GM19238 (cell line): Measurements from ENCODE around the gene PAK1.
A peak's percentile ranks its signal among the peaks of the same experiment; 100 is the strongest.
"Not testable (repeated sequence)": the region's sequence is repeated elsewhere in the genome, so short reads cannot be mapped to it uniquely, and the experiment has no call there.

Experiments used
- DNase-seq: peaks from one replicate; pipeline ENCODE4 v3.0.0; 2011; ENCODE audit warnings: low spot score; ENCODE audit not compliant: insufficient read length

PAK1 gene

DNA sequence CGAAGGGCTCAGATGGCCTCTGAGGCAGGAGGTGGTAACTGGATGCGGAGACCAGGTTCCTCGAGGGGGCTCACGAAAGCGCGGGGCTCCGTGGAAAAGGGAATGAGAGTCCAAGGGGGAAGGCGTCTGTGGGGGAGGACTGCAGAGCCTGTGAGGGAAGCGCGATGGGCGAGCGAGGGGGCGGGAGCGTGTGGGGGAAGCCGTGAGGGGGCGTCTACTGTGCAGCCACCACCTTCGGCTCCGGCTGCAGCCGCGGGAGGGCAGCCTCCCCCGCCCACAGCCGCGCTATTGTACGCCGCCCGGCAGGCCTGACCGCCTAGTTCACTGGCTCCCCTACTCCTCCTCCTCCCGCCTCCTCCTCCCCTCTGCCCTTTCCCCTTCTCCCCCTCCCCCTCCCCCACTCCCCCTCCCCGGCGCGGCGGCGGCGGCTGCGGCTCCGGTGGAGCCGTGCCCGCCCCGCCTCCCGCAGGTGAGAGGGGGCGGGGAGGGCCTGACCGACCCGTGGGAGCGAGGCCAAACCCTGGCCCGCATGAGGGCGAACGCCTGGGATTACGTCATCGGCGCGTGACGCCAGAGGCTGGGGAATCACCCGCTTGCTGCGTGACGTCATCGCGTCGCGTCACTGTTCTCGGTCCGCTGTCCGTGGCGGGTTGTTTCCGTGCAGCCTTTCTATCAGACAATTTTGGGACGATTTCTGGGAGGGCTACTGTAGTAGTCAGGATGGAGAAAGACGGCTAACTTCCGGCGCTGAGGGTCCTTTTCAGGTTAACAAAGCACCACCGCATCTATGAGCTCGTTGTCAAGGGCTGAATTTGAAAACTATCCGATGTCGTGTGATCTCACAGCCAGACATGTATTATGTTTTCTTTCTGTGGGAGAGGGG is at the start of gene PAK1:
Gene PAK1 (minus strand): TSS at position 294 of the 883 bp plus-strand sequence. CDS start 81,574 bp downstream, outside the sequence.
- DNase-seq, result peak; percentile 88

DNA sequence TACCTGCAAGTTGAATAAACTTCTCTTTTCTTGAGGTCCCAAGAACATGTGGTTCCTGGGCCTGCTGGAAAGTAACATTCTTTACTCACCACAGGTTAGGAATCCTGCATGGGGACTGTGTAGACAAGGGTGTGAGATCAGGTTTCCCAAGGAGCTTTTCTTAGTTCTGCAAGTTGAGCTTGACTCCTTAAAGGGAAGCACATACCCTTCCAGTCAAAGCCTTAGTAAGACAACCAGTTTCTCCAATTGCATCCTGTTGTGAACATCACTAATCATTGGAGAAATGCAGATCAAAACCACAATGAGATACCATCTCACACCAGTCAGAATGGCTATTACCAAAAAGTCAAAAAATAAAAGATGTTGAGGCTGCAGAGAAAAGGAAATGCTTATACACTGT is 48.3 kb upstream of the PAK1 start:
- DNase-seq, result no peak

DNA sequence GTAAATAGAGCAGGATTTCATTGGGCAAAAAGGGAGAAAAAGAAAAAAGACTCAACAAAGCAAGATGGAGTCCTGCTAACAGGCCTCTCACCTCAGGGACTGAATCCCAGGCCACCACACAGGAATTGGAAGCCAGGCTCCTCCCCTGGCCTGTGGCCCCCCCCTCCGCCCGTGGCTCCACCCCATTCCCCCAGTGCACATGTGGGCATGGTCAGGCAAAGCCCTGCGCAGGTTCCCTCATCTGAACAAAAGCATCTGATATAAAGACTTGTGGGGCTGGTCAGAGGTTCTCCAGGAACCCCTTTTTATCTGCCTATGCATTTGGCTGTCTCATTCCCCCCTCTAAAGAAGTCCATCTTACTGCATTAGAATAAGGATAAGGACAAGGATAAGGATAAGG is 46.0 kb upstream of the PAK1 start:
- no peak for DNase-seq

DNA sequence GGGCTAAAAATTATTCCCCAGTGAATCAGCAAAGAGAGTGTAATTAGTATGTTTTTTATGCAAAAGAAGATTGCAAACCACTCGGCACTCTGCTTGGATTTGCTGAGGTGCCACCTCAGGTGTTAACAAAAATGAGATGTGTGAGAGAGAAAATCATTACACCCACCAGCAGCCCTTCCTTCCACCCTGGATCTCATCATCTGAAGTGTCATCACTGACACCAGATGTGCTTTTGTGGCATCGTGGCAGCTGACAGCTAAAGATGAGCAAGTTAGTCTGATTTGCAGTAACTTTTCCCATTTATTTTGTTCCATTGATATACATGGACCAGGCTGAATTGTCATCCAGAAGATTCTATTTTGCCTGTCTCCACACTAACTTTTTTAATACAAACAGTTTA is 44.6 kb upstream of the PAK1 start:
- no peak for DNase-seq

DNA sequence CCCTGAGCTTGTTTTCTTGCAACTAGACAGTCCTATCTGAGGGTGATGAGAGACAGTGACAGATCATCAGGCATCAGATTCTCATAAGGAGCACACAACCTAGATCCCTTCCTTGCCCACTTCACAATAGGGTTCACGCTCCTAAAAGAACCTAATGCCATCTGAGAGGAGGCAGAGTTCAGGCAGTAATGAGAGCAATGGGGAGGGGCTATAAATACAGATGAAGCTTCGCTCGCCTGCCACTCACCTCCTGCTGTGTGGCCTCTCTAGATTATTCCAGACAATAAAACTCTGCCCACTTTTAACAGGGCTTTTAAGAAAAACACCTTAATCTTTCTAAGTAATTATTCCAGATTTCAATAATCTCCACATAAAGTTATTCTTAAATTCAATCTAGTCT is 43.9 kb upstream of the PAK1 start:
- no peak for DNase-seq

DNA sequence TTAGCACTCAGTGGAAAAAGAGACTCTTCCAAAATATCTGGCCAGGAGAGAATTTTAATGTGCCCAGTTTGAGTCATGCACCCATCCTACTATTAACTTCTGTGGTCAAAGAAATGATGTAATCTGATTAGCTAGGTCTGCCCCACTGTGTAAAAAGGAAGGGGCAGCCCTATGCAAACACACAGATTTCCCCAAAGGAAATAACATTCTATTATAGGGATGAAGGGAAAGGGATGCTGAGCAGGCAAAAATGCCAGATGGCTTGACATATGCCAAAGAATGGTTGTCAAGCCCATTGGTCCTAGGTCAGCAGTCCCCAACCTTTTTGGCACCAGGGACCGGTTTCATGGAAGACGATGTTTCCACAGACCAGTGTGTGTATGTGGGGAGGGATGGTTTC is 43.3 kb upstream of the PAK1 start:
- DNase-seq, result no peak

DNA sequence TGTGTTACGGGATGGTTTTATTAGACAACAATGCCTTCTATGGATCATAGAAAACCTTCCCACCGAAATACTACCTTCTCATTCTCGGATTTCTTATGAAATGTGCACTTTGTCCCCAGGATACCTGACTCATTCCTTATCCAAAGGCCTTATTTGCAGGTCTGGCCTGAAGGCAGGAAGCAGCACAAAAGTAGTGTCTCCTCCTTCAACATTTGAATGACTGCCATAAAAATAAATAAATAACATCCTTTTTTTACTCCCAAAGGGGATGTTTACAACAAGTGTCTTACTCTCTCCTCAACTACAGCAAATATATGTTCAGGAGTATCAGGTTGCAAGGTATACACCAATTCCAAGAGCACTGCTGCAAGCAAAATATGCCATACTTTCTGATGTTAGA is 41.6 kb upstream of the PAK1 start:
- no peak for DNase-seq

DNA sequence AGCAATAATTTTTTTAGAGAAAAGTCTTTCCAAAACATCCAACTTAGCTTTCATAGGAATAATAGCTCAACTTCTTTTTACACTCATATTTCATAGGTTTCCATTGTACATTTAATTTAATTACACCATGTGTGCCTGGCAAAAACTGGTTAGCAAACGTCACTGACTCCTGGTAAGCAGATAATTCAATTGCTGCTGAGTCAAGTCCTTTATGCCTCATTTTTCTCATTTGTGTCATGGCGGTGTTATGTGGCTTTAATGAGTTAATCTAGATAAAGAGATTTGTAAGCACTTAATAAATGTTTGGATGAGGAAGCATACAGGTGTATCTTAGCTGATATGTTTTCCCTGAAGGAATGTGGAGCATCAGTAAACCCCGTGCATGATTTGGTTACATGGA is 41.2 kb upstream of the PAK1 start:
- no peak for DNase-seq

DNA sequence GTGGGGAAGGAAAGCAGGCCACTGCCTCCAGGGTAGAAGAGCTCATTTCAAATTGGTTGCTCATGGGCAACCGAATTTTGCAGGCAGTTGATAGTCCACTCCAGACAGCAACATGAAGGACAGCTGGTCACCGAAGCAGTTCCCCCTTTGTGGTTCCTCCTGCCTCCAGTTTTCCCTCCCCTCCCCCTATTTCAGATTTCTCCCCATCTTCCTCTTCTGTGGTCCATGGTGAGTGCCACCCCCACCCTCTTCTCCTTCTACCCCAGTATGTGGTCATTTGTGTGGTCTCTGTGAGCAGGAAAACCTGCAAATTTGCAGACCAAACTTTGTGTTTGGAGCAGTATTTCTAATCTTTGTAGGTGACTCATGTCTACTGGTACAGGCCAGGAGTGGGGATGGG is 38.2 kb upstream of the PAK1 start:
- DNase-seq, result no peak

DNA sequence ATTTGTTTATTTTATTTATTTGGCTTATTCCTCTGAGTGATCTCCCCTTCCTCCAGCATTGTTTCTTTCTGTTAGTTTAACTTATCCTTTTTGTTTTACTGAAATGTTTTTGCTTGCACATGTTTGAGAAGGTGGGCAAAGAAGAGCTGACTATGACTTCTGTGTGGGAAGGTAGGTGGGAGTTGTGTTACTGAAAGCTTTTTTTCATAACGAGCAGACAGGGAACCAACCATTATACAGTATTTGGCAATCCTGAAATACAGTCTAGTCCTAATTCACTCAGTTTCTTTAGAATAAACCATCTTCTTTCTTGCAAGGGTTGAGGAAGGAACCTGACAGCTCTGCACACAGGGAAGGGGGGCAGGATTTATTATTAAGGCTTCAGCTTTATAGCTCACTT is 37.0 kb upstream of the PAK1 start:
- DNase-seq, result no peak

DNA sequence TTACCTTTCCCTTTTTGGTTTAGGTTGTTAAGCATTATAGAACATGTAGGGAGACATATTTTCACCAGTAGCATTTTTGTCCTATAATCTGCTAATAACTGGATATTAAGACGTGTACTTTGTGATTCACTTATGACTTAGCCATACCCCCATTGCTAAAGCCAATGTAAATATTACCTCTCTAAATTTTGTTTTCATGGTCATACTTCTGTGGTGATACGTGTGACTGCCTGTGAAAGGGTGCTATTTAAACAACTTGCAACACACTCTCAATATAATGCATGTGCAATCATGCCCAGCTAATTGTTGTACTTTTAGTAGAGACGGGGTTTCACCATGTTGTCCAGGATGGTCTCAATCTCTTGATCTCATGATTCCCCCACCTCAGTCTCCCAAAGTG is 36.2 kb upstream of the PAK1 start:
- DNase-seq, result no peak

DNA sequence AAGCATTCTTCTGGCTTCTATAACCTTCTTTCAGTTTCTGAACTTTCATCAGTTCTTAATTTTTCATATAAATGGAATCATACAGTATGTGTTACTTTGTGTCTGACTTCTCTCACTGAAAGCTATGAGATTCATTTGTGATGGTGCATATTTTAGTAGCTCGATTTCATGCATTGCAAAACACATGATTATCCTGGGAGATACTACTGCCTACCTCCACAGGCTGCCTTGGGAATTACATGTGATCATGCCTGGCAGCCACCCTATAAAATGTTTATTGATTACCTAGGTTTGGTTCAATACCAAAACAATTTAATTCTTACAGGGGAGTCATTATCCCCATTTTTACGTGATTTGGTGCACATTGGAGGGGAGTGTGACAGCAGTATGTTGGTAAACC is 34.1 kb upstream of the PAK1 start:
- DNase-seq, result no peak

DNA sequence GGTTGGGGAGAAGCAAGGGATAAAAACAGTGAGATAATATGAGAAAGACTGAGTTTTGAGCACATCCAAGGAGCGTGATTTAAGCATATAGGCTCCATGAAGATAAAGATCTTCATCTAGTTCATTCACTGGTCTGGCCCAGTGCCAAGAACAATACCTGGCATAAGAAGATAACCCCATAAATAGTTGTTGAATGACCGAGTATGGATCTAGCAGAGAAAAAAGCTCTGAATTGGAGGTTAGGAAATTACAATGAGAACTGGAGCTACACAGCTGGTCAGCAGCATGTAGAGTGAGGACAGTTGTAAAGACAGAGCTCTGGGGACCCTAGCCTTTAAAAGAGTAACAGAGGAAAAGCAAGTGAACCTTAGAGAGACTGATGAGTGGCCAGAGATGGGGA is 33.0 kb upstream of the PAK1 start:
- DNase-seq, result no peak

DNA sequence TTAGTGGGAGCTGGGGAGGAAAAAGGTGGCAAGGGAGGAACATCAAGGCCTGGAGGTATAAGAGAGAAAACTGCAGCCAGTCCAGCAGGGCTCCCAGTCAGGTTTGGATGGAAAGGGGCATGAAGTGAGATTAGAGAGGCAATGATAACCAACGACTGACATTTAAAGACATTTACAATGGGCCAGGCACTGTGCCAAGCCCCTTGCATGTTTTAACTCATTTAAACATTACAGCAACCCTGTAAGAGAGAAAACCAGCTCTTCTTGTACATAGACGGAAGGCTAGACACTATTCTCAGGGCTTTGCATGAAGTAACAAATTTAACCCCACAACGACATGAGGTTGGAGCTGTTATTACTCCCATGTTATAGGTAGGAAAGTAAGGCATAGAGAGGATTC is 32.1 kb upstream of the PAK1 start:
- no peak for DNase-seq

DNA sequence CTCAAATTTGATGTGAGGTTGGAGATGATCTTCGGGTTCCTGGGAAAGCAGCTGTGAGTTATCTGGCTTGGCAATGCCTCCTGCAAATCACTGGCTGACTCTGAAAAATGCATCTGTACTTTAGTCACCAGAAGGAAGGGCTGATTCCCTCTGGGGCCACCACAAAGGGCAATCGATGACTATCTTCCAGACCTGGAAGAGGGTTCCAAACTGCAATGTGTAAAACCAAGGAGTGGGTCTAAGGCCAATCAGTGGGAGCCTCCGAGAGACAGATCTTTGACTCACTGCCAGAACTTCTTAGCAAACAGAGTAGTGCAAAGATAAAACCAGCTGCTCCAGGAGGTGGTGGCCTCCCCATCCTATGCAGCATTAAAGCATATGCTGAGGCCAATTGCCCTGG is 29.1 kb upstream of the PAK1 start:
- no peak for DNase-seq

DNA sequence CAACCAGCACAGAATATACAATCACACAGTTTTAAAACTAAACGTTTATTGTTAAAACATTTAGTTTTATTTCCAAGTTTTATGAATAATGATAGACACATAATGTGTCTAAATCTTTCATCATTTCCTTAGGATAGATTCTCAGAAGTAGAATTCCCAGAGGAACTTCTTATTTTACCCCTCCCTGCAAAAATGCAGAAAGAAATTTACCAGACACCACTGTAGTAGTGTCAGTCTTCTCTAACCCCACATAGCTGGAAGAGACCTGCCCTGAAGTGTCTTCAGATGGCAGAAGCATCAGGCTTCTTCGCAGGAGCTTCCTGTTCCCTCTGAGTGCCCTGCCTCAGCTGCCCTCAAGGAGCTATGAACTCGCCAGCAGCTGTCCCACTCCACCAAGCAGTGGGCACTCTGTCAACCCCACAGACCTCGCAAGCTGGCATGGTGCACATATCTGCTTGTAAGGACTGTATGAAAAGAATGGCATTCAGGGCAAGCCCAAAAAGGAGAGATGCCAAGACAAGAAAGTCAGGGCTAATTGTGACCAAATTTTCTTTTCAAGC is 28.5 kb upstream of the PAK1 start:
- DNase-seq, result no peak

DNA sequence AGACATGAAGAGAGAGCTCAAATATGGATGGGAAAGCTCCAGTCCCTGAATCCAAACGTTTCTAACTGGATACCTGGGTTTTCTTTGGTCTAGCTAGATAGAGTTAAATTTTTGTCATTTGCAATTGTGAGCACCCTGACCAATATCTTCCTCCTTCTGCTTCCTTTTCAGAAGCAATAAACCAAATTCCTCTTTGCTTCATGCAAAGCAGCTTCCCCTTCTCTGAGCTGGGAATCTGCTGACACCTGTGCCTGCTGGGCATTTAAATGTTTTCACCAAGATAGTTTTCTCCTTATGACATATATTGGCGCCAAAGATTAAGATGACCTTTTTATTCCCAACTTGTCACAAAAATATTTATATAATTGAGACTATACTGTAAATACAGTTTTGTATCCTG is 27.9 kb upstream of the PAK1 start:
- no peak for DNase-seq

DNA sequence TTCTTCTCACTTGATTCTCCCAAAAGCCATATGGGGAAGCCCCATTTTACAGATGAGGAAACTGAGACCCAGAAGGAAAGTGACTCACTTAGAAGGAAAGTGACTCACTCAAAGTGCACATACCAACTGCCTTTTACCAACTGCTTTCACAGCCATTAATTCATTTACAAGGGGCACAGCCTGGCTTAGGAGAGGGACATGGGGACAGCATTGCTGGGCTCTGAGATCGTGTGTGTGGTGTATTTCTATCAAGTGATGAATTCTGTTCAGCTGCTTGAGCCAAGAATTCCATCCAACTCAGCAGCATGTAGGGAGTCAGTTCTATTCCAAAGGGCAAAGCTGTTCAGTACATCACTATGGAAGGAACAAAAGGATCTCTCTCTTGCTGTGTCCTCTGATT is 23.5 kb upstream of the PAK1 start:
- no peak for DNase-seq

DNA sequence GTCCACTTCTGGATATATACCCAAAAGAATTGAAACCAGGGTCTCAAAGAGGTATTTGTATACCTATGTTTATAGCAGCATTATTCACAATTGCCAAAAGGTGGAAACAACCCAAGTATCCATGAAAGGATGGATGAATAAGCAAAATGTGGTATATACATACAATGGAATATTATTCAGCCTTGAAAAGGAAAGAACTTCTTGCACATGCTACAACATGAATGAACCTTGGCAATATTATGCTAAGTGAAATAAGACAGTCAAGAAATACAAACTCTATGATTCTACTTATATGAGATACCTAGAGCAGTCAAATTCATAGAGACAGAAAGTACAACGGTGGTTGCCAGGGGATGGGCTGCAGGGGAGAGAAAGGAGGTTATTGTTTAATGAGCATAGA is 21.6 kb upstream of the PAK1 start:
- DNase-seq, result no peak

DNA sequence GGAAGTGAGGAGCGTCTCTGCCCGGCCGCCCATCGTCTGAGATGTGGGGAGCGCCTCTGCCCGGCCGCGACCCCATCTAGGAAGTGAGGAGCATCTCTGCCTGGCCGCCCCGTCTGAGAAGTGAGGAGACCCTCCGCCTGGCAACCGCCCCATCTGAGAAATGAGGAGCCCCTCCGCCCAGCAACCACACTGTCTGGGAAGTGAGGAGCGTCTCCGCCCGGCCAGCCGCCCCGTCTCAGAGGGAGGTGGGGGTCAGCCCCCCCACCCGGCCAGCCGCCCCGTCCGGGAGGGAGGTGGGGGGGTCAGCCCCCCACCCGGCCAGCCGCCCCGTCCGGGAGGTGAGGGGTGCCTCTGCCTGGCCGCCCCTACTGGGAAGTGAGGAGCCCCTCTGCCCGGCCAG is 16.1 kb upstream of the PAK1 start:
- DNase-seq, result not testable (repeated sequence)

DNA sequence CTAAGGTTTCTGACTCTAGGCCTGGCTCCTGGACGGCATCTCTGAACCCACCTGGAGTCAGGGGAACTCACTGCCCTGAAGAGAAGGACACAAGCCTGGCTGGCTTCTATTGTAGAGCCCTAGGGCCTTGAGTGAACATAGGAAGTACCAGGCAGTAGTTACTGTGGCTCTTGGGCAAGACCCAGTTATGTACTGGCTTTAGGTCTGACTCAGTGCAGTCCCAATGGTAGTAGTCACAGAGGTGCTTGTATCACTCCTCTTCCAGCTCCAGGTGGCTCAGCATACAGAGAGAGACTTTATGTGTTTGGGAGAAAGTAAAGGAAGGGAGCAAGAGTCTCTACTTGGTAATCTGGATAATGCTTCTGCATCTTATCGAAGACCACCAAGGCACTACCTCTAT is 13.9 kb upstream of the PAK1 start:
- DNase-seq, result no peak

DNA sequence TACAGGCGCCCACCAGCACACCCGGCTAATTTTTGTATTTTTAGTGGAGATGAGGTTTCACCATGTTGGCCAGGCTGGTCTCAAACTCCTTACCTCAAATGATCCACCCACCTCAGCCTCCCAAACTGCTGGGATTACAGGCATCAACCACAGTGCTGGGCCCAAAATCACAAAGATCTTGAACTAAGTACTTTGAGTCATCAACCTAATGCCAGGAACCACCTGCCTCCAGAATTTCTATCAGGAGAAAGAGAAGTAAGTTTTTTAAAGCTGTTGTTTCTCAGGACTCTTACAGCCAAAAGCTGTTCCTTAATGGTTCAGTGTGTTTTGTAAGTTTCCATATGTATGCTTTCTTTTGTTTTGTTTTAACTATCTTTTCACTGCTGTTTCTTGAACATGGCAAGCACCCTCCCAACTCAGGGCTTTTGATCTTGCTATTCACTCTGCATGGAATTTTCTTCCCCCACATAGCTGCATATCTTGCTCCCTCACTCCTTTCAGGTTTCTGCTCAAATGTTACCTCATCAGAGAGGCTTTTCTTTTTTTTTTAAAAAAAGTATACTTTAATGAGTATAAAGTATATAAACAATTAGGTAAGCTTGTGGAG is 6.0 kb upstream of the PAK1 start:
- no peak for DNase-seq

DNA sequence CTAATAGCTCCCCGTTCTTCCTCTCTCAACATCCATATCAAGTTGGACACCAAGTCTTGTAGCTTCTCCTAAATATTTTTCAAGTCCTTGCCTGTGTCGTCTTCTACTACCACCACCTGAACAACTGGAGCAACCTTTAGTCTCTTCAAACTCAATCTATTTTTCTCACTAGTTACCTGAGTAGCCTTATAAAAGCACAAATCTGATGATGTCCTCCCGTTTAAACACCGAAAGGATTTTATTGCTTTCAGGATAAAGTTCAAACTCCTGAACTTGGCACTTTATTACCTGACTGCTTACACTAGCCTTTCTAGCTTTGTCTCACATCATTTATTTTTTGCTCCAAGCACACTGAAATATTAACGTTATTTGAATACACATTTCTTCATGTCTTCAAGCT is 1.3 kb upstream of the PAK1 start:
- no peak for DNase-seq
